Panc1 (cell line): ENCODE data around the gene SLC35E2B. TPM values are rescaled to one million over a fixed set of nuclear protein-coding genes. Genes with fewer than 3 reads are reported as not detected.
"Not testable (repeated sequence)": the region's sequence is repeated elsewhere in the genome, so short reads cannot be mapped to it uniquely, and the experiment has no call there.

Experiments used
- ATAC-seq: fragments of 200-7000 bp; cut with Tn5 transposase; 2 replicates; pipeline ENCODE4 v1.9.1; 2020; ENCODE audit warnings: mild to moderate bottlenecking, moderate library complexity
- BruUV-seq: library from RNA; stranded (reverse); fragments of 400-500 nt; replicated peaks from 2 replicates; lab custom pipeline; 2021; lab: Mats Ljungman, UMichigan
- CTCF ChIA-PET: fragments of 300-600 bp; sonication (Branson Sonifier 250); formaldehyde crosslinking; loops from one replicate; lab custom pipeline; 2022; ENCODE audit warnings: antibody characterized with exemption; lab: Charles Lee
- POLR2A ChIA-PET: fragments of 300-600 bp; sonication (Branson Sonifier 250); formaldehyde crosslinking; loops from one replicate; lab custom pipeline; 2022; ENCODE audit warnings: antibody characterized with exemption; lab: Charles Lee
- DNase-seq: peaks from one replicate; pipeline ENCODE4 v3.0.0-alpha.2; 2010; ENCODE audit warnings: low read depth, low spot score
- H3K27ac ChIP-seq: 2 replicates; pipeline ENCODE4 v1.5.1; 2011; ENCODE audit warnings: mild to moderate bottlenecking, low read length, inconsistent platforms
- H3K27me3 ChIP-seq: fragments of 200-500 bp; sonication (Bioruptor generic); 2 replicates; pipeline ENCODE4 v1.6.0; 2014; ENCODE audit warnings: low read length, inconsistent platforms; ENCODE audit not compliant: control insufficient read depth, insufficient read depth
- H3K36me3 ChIP-seq: fragments of 200-500 bp; sonication (Bioruptor generic); 2 replicates; pipeline ENCODE4 v1.5.1; 2014; ENCODE audit warnings: inconsistent platforms, mild to moderate bottlenecking, low read length, moderate library complexity; ENCODE audit not compliant: control insufficient read depth, insufficient read depth
- H3K4me1 ChIP-seq: 2 replicates; pipeline ENCODE4 v1.5.1; 2011; ENCODE audit warnings: inconsistent platforms, mild to moderate bottlenecking, low read length, moderate library complexity; ENCODE audit not compliant: control insufficient read depth, insufficient read depth
- H3K4me3 ChIP-seq, 2 experiments: 2 replicates each; pipeline ENCODE4 v1.5.1; 2011 to 2012; ENCODE audit warnings: low read depth in 2 of 2, low read length in 2 of 2, mild to moderate bottlenecking in 2 of 2, inconsistent platforms in 1 of 2, moderate library complexity in 1 of 2
- H3K9me3 ChIP-seq: fragments of 200-500 bp; sonication (Bioruptor generic); 2 replicates; pipeline ENCODE4 v1.5.1; 2014; ENCODE audit warnings: low read depth, mild to moderate bottlenecking, inconsistent platforms, low read length, moderate library complexity; ENCODE audit not compliant: control insufficient read depth, insufficient read depth
- POLR2AphosphoS5 ChIP-seq: IDR thresholded peaks from 2 replicates; pipeline ENCODE4 v1.6.1; 2012; ENCODE audit warnings: mild to moderate bottlenecking, low read depth, low read length, moderate library complexity
- SIN3A ChIP-seq: IDR thresholded peaks from 2 replicates; pipeline ENCODE4 v1.6.1; 2012; ENCODE audit warnings: low read depth, mild to moderate bottlenecking, low read length, moderate library complexity, borderline replicate concordance; ENCODE audit not compliant: insufficient read depth
- TCF7L2 ChIP-seq: IDR thresholded peaks from 2 replicates; pipeline ENCODE4 v1.6.1; 2011; ENCODE audit warnings: mild to moderate bottlenecking, low read depth, low read length, inconsistent platforms
- in situ Hi-C: cut with HindIII; loops from 2 replicates; pipeline ENCODE4 v1.10.0; 2016; ENCODE audit warnings: low sequenced_read_pairs, low pct_unique_long_range_greater_than_20kb
- intact Hi-C: fragments of 100-400 bp; cut with micrococcal nuclease; formaldehyde crosslinking; loops from one replicate; pipeline ENCODE4 v1.10.0; 2022; ENCODE audit not compliant: unreplicated experiment
- total RNA-seq: library from RNA; stranded (reverse); gene quantifications from one replicate; pipeline ENCODE4 v1.2.1, GENCODE V29; 2021; ENCODE audit not compliant: unreplicated experiment
- TF ChIP-seq, protein P1 (sequence below), 2 experiments: IDR thresholded peaks; 2 replicates each; pipeline ENCODE4 v1.6.1; 2011 to 2012; ENCODE audit warnings: low read depth in 2 of 2, control low read depth in 1 of 2, low read length in 1 of 2, mild to moderate bottlenecking in 1 of 2, moderate library complexity in 1 of 2; ENCODE audit not compliant: insufficient read depth in 1 of 2
- TF ChIP-seq, protein P2 (sequence below): fragments of 450-650 bp; IDR thresholded peaks from 2 replicates; pipeline ENCODE4 v1.5.1; 2017; ENCODE audit warnings: mild to moderate bottlenecking

Gene SLC35E2B
- total RNA-seq, 1 experiment from 2014 or later = 75.7 TPM

DNA sequence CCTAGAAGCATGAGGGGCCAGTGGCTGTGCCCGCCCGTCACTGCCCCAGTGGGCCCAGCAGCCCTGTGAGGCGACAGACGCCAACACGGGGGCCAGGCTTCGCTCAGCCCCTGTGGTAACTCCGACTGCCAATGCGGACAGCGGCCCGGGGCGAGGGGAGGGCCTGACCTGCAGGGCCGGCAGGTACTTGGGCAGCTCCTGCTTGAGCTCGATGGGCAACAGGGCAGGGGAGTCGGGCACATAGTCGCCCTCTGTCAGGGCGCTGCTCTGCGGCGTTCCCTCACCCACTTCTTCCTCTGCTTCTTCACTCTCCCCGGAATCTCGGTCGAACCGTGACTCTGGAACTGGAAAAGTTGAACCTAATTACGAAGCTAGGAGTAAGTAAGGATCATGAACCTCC lies 14.6 kb upstream of the SLC35E2B start:
- BruUV-seq, DNase-seq, POLR2A ChIA-PET, ATAC-seq, H3K4me3 ChIP-seq, intact Hi-C loops, H3K4me1 ChIP-seq, H3K27me3 ChIP-seq, H3K36me3 ChIP-seq, CTCF ChIA-PET, H3K9me3 ChIP-seq, in situ Hi-C loops, H3K27ac ChIP-seq: not testable (repeated sequence)

DNA sequence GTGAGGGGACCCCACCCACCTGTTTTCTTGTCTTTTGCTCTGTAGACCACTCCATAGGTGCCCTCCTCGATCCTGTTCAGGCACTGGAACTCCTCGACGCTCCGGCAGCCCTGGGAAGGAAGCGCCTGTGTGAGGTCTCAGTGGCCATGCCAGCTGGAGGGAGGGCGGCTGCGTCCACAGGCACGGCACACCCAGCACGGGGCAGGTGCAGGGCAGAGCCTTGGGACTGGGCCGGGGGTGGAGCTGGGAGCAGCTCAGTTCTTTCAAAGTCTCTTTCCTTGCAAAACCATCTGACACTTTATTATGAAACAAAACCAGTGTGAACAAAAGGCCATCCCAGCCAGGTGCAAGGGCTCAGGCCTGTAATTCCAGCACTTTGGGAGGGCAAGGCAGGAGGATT lies 13.0 kb upstream of the SLC35E2B start:
- POLR2A ChIA-PET, H3K27ac ChIP-seq, intact Hi-C loops, H3K9me3 ChIP-seq, ATAC-seq, H3K27me3 ChIP-seq, H3K4me3 ChIP-seq, H3K4me1 ChIP-seq, in situ Hi-C loops, CTCF ChIA-PET, H3K36me3 ChIP-seq, BruUV-seq, DNase-seq: not testable (repeated sequence)

DNA sequence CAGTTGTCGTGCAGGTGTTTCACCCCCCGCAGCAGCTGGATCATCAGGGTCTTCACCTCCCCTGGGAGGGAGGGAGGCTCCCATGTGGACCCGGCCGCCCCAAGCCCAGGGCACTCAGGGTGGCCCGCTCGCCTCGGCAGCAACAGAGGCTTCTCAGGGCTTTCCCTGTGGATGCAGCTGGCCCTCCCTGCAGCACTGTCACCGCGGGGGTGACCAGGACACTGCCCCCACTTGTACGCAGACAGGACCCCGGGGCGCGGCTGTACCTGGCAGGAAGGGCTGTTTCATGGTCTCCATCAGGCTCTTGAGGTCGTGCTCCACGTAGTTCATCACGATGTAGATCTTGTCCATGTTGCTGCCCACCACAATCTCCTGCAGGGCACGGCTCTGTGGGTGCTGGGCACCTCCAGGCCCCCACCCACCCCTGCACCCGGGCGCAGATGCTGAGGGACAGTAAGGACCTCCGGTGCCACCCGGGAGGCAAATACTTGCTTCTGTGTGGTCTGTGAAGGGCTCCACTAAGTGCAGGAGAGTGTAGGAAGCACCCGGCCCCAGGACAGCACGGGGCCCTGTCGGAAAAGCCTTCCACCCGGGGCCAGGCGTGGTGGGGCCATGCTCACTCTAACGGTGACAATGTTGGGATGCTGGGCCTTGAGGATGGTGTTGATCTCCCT lies 11.8 kb upstream of the SLC35E2B start:
- H3K27me3 ChIP-seq, H3K27ac ChIP-seq, BruUV-seq, H3K4me3 ChIP-seq, H3K36me3 ChIP-seq, H3K9me3 ChIP-seq, DNase-seq, ATAC-seq, intact Hi-C loops, in situ Hi-C loops, CTCF ChIA-PET, POLR2A ChIA-PET, H3K4me1 ChIP-seq: not testable (repeated sequence)

DNA sequence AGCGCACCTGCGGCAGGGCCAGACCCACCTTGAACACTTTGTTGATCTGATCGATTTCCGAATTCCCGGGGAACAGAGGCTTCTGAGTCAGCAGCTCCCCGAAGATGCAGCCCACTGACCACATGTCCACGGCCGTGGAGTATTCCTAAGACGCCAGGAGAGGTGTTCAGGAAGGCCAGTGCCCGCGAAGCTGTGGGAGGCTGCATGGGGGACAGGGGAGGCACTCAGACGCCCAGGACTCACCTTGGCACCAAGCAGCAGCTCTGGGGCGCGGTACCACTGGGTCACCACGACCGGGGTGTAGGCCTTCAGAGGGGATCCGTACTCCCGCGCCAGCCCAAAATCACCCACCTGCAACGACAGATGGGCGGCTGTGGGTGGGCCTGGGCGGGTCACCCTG lies 11.2 kb upstream of the SLC35E2B start:
- intact Hi-C loops = no loop called here
- no peak for ATAC-seq
- no peaks in the 10 kb centered on the region for H3K4me1 ChIP-seq
- no TSS peak for BruUV-seq
- H3K36me3 ChIP-seq = no peaks in the 10 kb centered on the region
- no peak for TF ChIP-seq POLR2AphosphoS5
- no peak for TF ChIP-seq SIN3A
- TF ChIP-seq TCF7L2 = no peak
- TF ChIP-seq, protein P1, sequence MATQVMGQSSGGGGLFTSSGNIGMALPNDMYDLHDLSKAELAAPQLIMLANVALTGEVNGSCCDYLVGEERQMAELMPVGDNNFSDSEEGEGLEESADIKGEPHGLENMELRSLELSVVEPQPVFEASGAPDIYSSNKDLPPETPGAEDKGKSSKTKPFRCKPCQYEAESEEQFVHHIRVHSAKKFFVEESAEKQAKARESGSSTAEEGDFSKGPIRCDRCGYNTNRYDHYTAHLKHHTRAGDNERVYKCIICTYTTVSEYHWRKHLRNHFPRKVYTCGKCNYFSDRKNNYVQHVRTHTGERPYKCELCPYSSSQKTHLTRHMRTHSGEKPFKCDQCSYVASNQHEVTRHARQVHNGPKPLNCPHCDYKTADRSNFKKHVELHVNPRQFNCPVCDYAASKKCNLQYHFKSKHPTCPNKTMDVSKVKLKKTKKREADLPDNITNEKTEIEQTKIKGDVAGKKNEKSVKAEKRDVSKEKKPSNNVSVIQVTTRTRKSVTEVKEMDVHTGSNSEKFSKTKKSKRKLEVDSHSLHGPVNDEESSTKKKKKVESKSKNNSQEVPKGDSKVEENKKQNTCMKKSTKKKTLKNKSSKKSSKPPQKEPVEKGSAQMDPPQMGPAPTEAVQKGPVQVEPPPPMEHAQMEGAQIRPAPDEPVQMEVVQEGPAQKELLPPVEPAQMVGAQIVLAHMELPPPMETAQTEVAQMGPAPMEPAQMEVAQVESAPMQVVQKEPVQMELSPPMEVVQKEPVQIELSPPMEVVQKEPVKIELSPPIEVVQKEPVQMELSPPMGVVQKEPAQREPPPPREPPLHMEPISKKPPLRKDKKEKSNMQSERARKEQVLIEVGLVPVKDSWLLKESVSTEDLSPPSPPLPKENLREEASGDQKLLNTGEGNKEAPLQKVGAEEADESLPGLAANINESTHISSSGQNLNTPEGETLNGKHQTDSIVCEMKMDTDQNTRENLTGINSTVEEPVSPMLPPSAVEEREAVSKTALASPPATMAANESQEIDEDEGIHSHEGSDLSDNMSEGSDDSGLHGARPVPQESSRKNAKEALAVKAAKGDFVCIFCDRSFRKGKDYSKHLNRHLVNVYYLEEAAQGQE (IDR thresholded peaks at IDR 0.05; ENCODE audit: insufficient read depth in 1 of 2, low read depth in 2 of 2, low read length in 1 of 2) = no peak
- TF ChIP-seq, protein P2, sequence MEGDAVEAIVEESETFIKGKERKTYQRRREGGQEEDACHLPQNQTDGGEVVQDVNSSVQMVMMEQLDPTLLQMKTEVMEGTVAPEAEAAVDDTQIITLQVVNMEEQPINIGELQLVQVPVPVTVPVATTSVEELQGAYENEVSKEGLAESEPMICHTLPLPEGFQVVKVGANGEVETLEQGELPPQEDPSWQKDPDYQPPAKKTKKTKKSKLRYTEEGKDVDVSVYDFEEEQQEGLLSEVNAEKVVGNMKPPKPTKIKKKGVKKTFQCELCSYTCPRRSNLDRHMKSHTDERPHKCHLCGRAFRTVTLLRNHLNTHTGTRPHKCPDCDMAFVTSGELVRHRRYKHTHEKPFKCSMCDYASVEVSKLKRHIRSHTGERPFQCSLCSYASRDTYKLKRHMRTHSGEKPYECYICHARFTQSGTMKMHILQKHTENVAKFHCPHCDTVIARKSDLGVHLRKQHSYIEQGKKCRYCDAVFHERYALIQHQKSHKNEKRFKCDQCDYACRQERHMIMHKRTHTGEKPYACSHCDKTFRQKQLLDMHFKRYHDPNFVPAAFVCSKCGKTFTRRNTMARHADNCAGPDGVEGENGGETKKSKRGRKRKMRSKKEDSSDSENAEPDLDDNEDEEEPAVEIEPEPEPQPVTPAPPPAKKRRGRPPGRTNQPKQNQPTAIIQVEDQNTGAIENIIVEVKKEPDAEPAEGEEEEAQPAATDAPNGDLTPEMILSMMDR = no peak
- ChIA-PET POLR2A (interaction anchor here (0.7 kb wide), 1 partner anchor 252 kb away, joined by 4 read pairs; no protein-coding TSS in a partner anchor), CTCF (no interaction called here)
- H3K27me3 ChIP-seq = no peaks in the 10 kb centered on the region
- H3K4me3 ChIP-seq = no peak overlapping the region
- in situ Hi-C loops = no loop called here
- H3K9me3 ChIP-seq = no peaks in the 10 kb centered on the region
- DNase-seq = no peak
- no peak overlapping the region for H3K27ac ChIP-seq

DNA sequence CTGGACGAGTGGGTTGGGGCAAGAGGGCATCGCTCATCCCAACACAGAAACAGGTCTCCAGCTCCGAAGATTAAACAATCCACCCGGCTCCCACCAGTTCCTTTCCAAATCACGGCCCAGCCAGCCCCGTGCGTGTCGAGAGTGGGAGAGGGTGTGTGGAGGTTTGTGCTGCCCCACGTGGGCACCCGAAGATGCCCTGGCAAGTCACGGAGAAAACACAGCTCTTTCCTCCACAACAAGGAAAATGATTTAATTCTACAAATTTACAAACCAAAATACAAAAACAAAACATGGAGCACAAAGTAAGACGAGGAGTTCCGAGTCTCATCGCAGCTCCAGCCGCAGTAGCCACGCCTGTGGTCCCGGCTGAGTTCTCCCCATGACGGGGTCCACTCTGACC lies 9.9 kb upstream of the SLC35E2B start:
- H3K27ac ChIP-seq, DNase-seq, H3K27me3 ChIP-seq, H3K9me3 ChIP-seq, H3K4me3 ChIP-seq, H3K4me1 ChIP-seq, POLR2A ChIA-PET, ATAC-seq, BruUV-seq, intact Hi-C loops, CTCF ChIA-PET, in situ Hi-C loops, H3K36me3 ChIP-seq: not testable (repeated sequence)
